Stimulated activated CD4-positive, alpha-beta T cell treated with anti-CD3 and anti-CD28 coated beads, TNF-alpha, amount 100 ng/mL, for 24 hours (primary cell): ENCODE results near the gene SEMA6C.
"Not testable (repeated sequence)": the region's sequence is repeated elsewhere in the genome, so short reads cannot be mapped to it uniquely, and the experiment has no call there.

Experiments
- DNase-seq, 3 experiments: peaks; one replicate each; pipeline ENCODE4 v3.0.0-alpha.2; 2020; ENCODE audit warnings: low read depth in 3 of 3

Gene SEMA6C

GRCh38 chr1:151131701-151132334 is 14.6 kb downstream of the SEMA6C start:
- no peak for DNase-seq

GRCh38 chr1:151130987-151131586 is 15.3 kb downstream of the SEMA6C start:
- peak; percentile 69 to 82 (median 77) for DNase-seq

- DNase-seq, result no peak
Observed at GRCh38 chr1:151128800-151129199, 17.6 kb downstream of the SEMA6C start.

DNA sequence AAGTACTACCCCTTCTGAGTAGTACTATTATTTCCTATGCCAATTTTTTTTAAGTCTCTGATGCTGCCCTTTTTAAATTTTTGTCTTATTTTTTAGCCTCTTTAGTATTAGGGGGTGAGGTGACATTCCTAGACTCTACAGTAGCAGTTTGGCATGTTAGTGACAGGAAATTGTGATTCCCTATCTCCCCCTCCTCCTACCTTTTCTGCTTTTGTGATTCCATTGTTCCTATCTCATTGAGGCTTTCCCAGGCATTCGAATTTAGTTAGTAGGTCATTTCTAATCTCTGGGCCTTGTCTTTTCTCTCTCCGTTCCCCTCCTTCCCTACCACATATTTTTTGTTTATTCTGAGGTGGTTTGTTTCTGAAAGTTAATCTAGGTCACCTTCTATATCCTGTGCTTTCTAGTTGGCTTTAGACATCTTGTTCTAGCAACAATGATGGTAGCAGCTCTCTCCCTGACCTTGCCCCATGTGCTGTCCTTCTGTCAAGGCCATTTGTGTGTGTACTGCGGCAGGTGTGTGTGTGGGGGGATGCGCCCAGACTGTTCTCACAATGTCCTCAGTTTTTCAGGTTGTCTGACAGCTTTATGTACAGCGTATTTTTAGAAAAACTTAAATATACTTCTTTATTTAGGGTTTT is 21.5 kb downstream of the SEMA6C start:
- DNase-seq, result no peak

DNA sequence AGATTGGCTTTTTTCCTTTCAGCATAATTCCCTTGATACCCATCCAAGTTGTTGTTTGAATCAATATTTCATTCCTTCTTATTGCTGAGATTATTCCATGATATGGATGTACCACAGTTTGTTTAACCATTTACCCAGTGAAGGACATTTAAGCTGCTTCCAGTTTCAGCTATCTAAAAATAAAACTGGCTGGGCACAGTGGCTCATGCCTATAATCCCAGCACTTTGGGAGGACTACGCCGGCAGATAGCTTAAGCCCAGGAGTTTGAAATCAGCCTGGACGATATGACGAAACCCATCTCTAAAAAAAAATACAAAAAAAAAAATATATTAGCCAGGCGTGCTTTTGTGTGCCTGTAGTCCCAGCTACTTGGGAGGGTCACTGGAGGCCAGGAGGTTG is 32.6 kb downstream of the SEMA6C start:
- no peak for DNase-seq

DNA sequence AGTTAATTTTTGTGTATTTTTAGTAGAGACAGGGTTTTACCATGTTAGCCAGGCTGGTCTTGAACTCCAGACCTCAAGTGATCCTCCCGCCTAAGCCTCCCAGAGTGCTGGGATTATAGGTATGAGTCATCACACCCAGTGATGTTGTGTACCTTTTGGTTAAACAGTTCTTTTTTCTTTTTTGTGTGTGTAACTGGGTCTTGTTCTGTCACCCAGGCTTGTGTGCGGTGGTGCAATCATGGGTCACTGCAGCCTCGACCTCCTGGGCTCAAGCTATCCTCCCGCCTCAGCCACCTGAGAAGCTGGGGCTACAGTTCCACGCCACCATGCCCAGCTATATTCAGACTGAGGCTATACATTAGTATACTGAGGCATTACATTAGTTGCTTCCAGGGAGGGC is 38.1 kb downstream of the SEMA6C start:
- no peak for DNase-seq

- DNase-seq, result no peak
Observed at GRCh38 chr1:151106894-151107293, 39.5 kb downstream of the SEMA6C start.

DNA sequence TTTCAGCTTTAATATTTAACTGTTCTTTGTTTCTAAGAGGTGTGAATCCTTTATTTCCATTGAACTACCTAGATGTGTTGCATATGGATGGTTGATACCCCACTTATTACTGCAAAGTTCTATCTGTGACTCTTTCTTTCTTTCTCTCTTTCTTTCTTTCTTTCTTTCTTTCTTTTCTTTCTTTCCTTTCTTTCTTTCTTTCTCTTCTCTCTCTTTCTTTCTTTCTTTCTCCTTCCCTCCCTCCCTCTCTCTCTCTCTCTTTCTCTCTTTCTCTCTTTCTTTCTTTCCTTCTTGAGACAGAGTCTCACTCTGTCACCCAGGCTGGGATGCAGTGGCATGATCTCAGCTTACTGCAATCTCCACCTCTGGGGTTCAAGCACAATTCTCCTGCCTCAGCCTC is 41.8 kb downstream of the SEMA6C start:
- DNase-seq, result no peak

GRCh38 chr1:151098126-151098525 is 48.3 kb downstream of the SEMA6C start:
- no peak for DNase-seq

GRCh38 chr1:151097426-151097825 is 49.0 kb downstream of the SEMA6C start:
- not testable (repeated sequence) for DNase-seq

DNA sequence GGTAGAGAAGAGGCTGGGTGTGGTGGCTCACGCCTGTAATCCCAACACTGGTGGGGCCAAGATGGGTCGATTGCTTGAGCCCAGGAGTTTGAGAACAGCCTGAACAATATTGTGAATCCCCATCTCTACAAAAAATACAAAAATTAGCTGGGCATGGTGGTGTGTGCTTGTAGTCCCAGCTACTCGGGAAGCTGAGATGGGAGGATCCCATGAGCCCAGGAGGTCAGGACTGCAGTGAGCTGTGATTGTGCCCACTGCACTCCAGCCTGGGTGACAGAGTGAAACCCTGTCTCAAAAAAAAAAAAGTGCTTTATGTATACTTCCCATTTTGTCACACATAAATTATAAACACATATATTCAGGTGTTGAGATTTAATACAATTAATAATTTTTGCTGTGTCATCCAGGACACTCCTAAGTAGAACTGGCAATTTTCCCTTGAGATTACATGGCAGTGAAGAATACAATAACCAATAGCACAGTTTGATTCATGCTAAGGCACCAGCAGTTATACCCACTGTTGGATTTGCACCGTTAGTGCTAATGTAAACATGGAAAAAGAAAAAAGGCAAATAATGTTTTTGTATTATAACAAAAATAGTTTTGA is 60.4 kb downstream of the SEMA6C start:
- DNase-seq, result no peak
